Measurements from ENCODE around the gene TRAK2.
"Not testable (repeated sequence)": the region's sequence is repeated elsewhere in the genome, so short reads cannot be mapped to it uniquely, and the experiment has no call there.

TRAK2 gene

DNA sequence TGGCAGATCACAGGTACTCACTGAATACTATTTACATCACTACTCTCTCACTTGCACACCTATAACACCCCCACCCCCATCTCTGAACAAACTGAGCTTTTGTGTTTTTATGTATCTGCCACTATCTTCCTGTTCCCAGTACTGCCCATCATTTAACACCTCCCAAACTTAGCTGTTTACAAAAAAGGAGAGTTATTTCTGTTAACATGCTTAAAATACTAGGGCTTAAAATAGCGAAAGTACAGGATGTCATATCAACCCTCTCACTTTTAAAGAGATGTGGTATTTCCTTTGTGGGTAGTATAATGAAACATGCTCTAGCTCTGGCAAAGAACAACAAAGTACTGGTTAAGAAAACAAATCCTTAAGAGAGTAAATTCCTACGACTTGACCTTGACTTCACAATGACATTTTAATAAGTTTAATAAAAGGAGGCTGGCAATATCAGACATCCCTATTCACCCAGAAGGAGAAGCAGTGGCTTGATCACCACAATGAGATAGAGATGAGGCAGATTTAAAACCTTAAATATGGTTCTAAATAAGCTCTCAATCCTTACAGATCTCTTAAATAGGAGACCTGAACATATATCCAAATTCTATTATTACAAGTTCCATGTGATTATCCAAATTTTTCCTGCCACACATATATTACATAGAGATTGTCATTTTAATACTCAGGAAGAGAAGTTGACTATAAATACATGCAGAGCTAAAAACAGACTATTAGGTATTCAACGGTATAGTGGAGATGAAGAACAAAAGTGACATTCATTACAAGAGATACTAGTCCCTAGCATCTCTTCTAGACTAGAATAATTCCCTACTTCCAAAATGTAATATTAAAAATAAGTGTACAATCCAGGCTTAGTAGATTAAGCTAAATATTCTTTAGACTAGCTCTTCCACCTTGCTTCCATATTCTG lies 36.9 kb downstream of the TRAK2 start:
- no peak for DNase-seq

DNA sequence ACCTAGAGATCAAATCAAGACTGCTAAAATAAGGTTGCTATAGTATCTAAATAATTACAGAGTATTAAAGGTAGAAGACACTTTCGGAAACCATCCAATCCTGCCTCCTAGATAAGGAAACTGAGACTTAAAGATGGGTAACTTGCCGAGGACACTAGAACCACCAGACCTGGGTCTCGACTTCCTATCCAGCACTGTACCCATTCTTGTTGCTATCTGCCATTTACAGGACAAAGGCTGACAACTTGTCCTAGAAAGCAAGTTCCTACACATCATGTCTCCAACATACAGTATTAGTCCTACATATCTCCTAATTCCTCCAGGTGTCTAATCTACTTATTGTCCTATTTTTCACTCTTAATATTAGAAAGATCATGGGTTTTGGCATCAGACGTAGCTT lies 37.7 kb downstream of the TRAK2 start:
- no peak for DNase-seq

DNA sequence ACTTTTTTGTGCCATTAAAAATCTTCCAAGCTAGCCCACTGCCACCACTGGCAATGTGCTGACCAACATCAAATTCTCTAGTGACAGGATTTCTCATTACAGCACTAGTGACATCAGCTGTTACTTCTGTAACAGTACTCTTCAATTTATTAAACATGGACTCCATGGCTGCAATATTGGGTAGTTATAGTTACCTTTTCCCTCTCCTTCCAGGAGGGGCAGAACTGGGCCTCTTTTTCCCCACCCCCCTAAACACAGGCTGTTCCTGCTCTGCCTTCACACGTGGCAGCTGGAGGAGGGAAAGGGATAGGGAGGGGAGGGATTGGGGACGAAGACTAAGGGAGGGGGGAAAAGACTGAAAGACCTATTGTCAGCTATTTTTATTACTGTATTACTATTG lies 38.1 kb downstream of the TRAK2 start:
- no peak for DNase-seq

DNA sequence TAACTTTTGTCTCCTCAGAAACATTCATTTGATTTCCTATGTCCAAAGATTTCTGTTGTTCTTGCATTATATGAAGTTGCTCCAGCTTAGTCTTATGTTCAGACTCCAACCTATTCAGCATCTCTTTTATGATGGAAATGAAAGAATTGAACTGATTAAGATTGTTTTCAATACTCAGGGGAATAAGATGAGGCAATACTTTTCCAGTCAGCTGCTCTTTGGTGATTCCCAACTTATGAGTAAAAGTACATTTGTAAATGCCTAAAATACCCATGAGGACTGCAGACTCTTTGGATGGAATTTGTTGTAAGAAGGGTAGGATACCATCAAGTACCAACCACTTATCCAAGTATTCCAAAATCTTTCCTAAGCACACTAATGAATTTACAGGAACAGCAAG lies 39.8 kb downstream of the TRAK2 start:
- DNase-seq, result no peak

DNA sequence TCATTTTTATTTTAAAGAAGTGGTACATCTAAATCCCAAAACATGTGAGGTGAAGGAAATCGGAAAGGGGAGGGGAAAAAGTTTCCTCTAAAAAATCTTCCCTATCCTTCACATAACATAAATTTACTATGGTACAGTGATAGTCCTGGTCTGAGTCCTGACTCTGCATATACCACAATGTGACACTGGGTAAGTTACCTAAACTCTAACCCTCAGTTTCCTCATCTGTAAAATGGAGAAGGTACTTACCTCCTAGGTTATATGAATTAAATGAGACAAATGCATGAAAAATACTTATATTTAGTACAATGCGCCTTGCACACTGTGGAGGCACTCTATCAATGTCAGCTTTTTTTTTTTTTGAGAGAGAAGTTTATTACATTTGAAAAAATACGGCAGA lies 42.3 kb downstream of the TRAK2 start:
- no peak for DNase-seq

DNA sequence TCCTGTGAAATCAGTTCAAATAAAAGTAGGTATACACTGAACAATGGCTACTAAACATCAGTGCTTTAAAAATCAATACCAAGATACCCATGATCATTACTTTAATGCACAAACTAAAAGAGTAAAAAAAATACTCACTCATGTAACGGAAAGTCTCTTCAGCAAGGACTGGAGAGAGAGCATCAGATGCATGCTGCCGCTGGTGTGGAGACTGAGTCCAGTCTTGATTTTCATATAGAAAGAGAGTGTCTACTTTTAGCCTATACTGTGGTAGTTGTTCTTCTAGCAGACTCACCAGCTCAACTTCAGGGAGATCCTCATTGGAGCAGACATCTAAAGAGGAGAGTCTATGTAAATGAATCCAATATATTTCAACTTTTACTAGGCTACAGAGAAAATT lies 44.0 kb downstream of the TRAK2 start:
- no peak for DNase-seq

DNA sequence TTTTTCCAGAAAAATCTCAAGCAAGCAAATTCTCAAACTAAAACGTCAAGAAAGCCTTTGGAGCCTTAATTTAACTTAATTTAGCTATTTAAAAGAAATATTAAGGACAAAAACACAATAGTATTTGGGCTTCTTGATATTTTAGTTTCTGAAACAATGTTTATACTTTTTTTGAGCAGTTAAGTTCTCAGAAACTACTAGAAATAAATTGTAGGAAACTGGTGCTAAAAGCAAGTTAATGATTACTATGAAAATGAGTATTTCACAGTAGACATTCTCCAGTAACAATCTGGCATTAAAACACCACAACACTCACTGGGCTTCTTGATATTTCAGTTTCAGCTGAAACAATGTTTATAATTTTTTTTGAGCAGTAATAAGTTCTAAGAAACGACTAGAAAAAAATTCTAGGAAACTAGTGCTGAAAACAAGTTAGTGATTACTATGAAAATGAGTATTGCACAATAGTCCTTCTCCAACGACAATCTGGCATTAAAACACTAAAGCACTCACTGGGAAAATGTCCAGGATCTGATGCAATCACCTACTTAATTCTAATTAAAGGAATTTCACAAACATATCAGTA lies 45.1 kb downstream of the TRAK2 start:
- no peak for DNase-seq

DNA sequence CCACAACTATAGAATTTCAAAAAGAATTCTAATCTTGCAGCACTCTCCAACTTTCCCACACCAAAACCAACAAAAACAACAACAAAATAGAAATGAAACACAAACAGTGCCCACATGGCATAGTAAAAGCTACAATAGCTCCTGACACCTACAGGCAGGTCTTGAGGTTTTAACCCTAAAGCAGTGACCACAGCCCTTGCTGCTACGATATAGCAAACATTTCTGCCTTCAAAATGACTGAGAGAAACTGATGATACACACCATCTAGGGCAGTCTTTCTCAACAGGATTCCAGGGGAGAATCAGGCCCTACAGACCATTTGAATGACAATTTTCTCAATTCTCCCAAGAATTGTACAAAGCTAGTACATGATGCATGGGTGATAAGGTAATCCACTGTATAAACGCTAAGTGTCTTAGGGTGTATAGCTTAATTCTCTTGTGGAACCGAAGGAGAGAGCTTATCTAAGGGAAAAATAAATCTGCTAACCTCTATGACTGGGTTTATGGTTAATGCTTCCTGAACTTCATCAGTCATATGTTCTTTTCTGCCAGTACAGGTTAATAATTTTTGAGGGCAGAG lies 46.5 kb downstream of the TRAK2 start:
- DNase-seq, result no peak

DNA sequence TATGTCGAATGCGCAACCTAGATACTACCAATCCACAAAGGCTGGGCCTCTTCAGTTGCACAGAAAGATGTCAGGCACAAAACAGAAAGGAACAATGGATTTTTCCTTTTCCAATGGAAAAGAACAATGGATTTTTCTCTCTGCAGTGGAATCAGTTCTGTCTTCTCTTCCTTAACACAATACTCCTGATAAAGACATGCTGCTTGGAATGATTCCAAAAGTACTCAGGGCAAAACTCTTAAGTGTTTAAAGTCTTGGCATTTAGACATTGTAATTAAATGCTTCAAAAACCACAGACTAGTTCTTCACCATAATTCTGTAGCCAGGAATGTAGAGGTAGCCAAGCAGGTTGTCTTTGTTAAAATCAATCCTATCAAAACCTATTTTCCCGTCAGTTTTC lies 47.4 kb downstream of the TRAK2 start:
- DNase-seq, result no peak

DNA sequence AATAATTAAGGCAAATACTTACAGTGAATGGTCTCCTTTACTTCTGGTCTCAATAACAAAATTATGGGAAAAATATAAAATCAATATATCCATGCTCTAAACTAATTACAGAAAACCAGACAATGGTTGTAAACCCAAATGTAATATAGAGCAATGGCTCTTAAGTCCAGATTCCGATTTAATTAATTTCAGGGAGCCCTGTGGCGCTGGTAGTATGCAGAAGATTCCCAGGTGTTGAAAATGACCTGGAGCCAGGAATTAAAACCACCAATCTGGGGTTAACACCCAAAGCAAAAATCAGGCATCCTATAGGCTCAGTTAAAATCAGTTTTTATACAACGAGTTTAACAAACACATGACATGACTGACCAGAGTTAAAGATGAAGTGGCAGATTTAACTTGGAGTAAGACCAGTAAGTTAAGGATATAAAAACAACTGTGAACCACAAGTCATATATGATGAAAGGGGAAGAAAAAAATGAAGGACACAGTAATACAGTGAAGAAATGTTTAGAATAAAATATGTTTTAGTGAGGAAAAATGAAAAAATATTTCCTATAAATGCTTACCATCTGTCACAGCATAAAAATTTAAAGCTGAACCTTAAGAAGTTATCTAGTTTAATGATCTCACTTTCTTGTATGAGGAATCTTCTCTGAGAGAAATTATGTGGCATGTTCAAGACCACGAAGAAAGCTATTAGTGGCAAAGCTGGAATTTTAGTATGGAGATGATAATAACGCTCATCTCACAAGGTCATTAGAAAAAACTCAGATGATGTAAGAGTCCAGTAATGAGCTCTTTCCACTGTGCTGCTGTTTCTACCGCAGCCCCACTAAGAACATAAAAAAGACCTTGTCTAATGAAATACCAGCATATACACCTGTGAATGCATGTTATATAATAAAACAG lies 48.4 kb downstream of the TRAK2 start:
- DNase-seq, result no peak

DNA sequence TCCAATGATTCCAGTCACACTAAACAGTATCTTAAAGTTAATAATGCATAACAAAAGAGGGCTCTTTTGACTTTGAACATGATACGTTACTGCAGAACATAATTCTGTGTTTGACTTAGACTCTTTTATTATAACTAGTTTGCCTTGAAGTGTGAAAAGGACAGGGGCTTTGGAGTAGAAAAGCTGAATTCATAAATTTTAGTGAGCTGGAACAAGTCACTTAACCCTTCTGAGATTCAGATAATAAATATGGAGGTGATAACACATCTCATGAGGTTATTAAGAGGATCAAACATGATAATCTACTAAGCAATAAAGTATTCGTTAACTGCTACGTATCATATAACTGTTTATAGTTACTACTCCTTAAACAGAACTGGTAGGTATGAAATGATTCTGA lies 49.4 kb downstream of the TRAK2 start:
- no peak for DNase-seq

DNA sequence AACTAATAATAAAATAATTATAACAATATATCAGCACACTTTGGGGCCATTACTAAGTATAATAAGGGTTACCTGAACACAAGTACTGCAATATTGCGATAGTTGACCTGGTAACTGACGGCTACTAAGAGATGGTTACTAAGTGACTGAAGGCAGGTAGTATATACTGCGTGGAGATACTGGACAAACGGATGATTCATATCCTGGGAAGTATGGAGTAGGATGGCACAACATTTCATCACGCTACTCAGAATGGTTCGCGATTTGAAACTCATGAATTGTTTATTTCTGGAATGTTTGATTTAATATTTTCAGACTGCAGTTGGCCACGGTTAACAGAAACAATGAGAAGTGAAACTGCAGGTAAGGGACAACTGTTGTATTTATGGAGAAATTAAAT lies 54.7 kb downstream of the TRAK2 start:
- no peak for DNase-seq

DNA sequence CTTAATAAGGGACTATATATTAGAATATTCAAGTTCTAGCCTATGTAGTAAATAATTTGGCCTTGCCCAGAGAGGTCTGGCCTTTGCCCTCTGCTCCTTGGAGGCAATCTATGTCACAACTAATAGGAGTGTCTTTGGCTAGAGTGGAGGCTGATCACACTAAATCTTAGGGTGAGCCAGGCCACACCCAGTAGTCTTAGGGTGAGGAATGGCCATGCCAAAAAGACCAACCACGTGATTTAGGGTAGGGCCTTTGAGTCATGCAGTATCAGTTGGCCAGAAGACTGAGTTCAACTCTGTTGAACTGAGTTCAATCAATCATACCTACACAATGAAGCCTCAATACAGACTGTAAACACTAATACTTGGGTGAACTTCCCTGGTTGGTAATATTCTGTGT lies 68.1 kb downstream of the TRAK2 start:
- DNase-seq, result no peak

DNA sequence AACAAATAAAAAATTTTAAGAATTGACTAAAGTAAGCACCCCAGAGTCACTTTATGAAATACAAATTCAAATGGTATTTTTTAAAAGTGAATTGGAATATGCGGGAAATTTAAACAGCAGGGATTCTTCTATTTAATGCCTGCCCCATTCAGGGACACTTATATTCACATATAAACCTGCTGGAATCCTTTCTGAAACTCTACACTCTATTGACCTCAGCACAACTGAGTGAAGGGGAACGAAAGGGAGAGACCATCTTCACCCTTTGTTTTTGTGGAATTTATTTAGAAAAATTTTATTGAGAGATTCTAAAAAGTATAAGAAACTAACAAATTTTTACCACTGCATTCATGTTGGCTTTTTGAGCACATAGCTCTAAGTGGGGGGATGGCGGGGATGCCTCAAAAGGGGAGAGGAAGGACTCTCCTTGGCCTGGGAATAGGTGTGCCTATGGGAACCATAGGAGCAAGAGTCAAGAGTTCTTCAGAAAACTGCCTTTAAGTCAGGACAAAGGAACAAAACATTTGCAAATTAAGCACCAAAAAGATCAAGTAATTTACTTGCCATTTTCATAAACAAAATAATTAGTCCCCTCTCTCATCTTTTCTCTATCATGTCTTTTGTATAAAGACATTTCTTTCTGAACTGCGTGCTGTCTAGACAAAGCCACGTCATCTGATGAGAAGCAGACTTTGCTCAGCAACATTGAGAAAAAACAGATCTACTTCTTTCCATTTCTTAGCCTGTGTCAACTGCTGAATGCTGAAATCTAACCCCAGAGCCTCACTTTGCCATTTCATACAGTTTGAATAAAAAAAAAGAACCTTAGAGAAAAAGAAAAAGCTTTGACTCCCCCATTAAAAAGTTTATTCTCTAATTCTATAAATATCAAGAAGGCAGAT lies 72.5 kb downstream of the TRAK2 start:
- no peak for DNase-seq

DNA sequence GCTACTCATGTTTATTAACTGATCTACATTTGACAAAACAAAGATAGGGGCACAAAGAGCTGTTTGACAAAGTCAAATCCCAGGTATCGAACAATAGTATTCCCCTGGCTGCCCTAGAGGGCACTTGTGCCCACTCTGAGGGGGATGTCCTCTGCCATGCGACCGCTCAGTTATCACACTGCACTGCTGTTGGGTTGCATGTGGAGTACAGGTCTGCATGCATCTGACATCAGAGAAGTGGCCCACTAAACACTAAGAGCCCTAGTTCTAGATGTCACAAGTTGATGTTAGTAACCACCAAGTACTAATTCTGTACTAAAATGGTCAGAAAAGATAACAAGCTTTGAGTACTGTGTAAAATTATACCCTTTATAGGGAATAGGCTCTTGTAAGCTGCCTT lies 74.0 kb downstream of the TRAK2 start:
- no peak for DNase-seq

DNA sequence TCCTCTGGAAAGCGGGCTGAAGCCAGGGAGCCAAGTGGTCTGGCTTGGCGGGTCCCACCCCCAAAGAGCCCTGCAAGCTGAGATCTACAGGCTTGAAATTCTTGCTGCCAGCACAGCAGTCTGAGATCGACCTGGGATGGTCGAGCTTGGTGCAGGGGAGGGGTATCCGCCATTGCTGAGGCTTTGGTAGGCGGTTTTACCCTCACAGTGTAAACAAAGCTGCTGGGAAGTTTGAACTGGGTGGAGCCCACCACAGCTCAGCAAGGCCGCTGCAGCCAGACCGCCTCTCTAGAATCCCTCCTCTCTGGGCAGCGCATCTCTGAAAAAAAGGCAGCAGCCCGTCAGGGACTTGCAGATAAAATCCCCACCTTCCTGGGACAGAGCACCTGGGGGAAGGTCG lies 81.5 kb downstream of the TRAK2 start:
- DNase-seq, result no peak

DNA sequence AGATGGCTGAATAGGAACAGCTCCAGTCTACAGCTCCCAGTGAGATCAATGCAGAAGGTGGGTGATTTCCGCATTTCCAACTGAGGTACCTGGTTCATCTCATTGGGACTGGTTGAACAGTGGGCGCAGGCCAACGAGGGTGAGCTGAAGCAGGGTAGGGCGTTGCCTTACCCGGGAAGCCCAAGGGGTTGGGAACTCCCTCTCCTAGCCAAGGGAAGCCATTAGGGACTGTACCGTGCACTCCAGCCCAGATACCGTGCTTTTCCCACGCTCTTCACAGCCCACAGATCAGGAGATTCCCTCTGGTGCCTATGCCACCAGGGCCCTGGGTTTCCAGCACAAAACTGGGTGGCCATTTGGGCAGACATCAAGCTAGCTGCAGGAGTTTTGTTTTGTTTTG lies 81.9 kb downstream of the TRAK2 start:
- not testable (repeated sequence) for DNase-seq

DNA sequence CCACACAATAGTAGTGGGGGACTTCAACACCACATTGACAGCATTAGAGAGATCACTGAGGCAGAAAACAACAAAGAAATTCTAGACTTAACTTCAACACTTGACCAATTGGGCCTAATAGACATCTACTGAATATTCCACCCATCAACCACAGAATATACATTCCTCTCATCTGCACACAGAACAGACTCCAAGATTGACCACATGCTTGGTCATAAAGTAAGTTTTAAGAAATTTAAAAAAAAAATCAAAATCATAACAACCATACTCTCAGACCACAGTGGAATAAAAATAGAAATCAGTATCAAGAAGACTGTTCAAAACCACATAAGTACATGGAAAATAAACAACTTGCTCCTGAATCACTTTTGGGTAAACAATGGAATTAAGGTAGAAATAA lies 85.1 kb downstream of the TRAK2 start:
- DNase-seq, result no peak

DNA sequence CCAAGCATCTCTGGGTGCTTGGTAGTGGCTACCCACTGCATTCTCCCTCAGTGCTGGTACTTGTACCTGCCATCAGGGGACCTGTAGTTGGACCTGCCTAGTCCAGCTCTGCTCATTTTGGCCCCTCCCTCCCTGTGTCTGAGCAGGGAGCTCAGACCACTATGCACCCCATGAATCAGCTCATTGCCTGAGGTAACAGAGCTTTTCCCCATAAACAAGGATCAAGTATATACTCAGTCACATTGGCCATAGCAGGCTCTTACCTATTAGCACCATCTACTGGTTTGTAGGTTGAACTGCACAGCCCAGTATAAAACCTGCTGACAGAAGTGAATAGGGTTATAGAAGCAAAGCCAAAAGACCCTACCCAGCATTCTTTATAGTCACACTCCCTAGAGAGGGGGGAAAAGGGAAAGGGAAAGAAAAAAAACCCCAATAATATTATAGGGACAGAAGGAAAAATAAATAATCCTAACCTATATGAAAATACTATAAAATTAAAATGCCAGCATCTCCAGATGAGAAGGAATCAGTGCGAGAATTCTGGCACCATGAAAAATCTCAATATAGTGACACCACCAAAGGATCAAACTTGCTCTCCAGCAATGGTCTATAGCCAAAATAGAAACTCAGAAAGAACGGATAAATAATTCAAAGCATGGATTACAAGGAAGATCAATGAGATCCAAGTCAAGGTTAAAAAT lies 87.2 kb downstream of the TRAK2 start:
- peak; percentile 60 for DNase-seq

DNA sequence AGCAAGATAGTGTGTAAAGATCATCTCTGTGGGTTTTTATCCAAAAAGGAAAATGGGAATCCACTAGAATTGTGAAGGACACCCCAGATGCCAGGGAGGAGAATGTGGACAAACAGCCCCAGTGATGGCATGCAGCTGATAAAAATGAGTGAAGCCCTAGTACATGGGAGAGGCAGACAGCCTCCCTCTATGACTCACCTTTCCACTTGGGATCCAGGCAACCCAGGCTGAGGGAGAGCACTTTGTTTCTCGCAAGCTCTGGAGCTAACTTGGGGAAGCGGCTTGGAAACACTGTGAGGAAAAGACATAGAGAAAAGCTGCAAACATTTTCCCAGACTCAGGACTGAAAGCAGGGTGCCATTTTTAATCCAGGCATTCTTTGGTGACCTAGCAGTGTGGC lies 88.9 kb downstream of the TRAK2 start:
- DNase-seq, result no peak

DNA sequence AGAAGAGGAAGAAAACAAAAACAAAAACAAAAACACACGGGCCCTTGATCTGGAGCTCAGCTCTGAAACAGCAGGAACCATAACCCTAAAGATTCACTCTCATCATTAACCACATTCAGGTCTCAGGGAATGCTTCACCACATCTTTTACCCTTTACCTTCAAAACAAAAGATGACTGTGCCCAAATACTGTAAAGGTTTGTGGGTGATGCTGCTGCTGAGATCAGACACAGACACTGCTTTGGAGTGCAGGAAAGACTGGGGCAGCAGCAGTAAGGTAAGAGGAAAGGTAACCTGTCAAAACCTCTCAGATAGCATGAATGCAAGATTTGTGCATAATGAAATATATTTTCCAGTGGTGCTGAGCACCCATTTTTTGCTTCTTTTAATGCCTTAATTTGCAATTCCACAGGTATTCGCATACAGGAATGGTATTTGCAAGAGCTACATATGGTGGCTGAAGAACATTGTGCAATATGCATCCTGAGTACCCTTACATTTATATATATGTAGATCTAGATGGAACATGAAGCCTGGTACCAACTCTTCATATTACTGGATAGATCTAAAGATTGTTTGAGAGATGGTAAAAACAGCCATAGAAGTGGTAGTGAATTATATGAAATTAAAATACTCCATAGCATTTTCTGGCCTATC lies 90.1 kb downstream of the TRAK2 start:
- no peak for DNase-seq
